GM03348 (cell line): Measurements from ENCODE around the gene OLFML1.

Source experiments
- DNase-seq: peaks from one replicate; pipeline ENCODE4 v3.0.0; 2012; ENCODE audit warnings: low spot score

OLFML1 gene

GRCh38 chr11:7559398-7560283 lies 74.3 kb downstream of the OLFML1 start:
- DNase-seq, result no peak
